Measurements from ENCODE around the gene STIM2. TPM values are rescaled to one million over a fixed set of nuclear protein-coding genes. Genes with fewer than 3 reads are reported as not detected.
"Not testable (repeated sequence)": the region's sequence is repeated elsewhere in the genome, so short reads cannot be mapped to it uniquely, and the experiment has no call there.

The STIM2 gene
- total and polyA plus RNA-seq, 2 donors (not counting 1 experiment from before 2014, with no cell fraction given): 48.6 to 96.0 TPM

- Histone ChIP-seq H3K4me3 (ENCODE audit: control extremely low read depth in 1 of 5, extremely low read depth in 1 of 5, insufficient read depth in 1 of 5, low read depth in 2 of 5, low read length in 4 of 5) (no peak overlapping the region), H3K36me3 (replicated peaks in 1 of 2; ENCODE audit: control extremely low read depth in 1 of 2, control insufficient read depth in 1 of 2, extremely low read depth in 1 of 2, insufficient read depth in 2 of 2, low read length in 1 of 2) (peaks cover 17 to 32% of the 10 kb centered on the region in 2 experiments), H3K4me1 (ENCODE audit: control insufficient read depth in 2 of 2, insufficient read depth in 2 of 2, low read length in 2 of 2) (no peaks in the 10 kb centered on the region), H4K20me1 (ENCODE audit: control insufficient read depth, insufficient read depth, low read length, poor library complexity, severe bottlenecking) (no peaks in the 10 kb centered on the region), H3K27me3 (replicated peaks in 1 of 4; ENCODE audit: control extremely low read depth in 1 of 4, control insufficient read depth in 3 of 4, insufficient read depth in 4 of 4, low read length in 3 of 4) (no peaks in the 10 kb centered on the region), H3K4me2 (replicated peaks; ENCODE audit: low read depth, low read length, poor library complexity, severe bottlenecking) (no peak overlapping the region), H3K27ac (ENCODE audit: low read length in 2 of 2) (no peak overlapping the region), H3K79me2 (ENCODE audit: control insufficient read depth, insufficient read depth, low read length) (no peaks in the 10 kb centered on the region), H3K9ac (ENCODE audit: low read length) (no peak overlapping the region), H3K9me3 (ENCODE audit: control extremely low read depth in 1 of 3, control insufficient read depth in 2 of 3, insufficient read depth in 1 of 3, low read length in 2 of 3) (no peaks in the 10 kb centered on the region), H2AFZ (ENCODE audit: insufficient read depth, low read depth, low read length, poor library complexity, severe bottlenecking) (no peak overlapping the region)
- DNase-seq (no peak), ATAC-seq (ENCODE audit: low read depth) (no peak)
- H3K4me3 Mint-ChIP-seq: no peak overlapping the region
- H3K4me1 Mint-ChIP-seq: peaks cover 6% of the 10 kb centered on the region
- H3K9me3 Mint-ChIP-seq (ENCODE audit: insufficient read depth): no peaks in the 10 kb centered on the region
- ChIA-PET POLR2A (no interaction called here), CTCF (no interaction called here)
- no peaks in the 10 kb centered on the region for H3K27me3 Mint-ChIP-seq
- WGBS (ENCODE audit: insufficient coverage): 100% methylated on average over 1 of the region's 2 CpGs
- intact Hi-C loops (cut with micrococcal nuclease): no loop called here
- TF ChIP-seq CTCF (IDR thresholded peaks at IDR 0.05) (no peak), EZH2 (IDR thresholded peaks at IDR 0.05; ENCODE audit: borderline replicate concordance, insufficient read depth, low read depth, low read length, poor library complexity, severe bottlenecking) (no peak)
- no peak overlapping the region for H3K27ac Mint-ChIP-seq
Measured at GRCh38 chr4:27024805-27025204, 164.2 kb downstream of the STIM2 start.

- DNase-seq (no peak), ATAC-seq (ENCODE audit: low read depth) (no peak)
- no peak for TF ChIP-seq CTCF (IDR thresholded peaks at IDR 0.05)
- no peak for TF ChIP-seq EZH2 (IDR thresholded peaks at IDR 0.05; ENCODE audit: borderline replicate concordance, insufficient read depth, low read depth, low read length, poor library complexity, severe bottlenecking)
- Mint-ChIP-seq H3K27ac (no peak overlapping the region), H3K4me1 (peaks cover 6% of the 10 kb centered on the region), H3K27me3 (no peaks in the 10 kb centered on the region), H3K9me3 (ENCODE audit: insufficient read depth) (no peaks in the 10 kb centered on the region), H3K4me3 (no peak overlapping the region)
- Histone ChIP-seq H3K79me2 (ENCODE audit: control insufficient read depth, insufficient read depth, low read length) (no peaks in the 10 kb centered on the region), H4K20me1 (ENCODE audit: control insufficient read depth, insufficient read depth, low read length, poor library complexity, severe bottlenecking) (no peaks in the 10 kb centered on the region), H3K4me2 (replicated peaks; ENCODE audit: low read depth, low read length, poor library complexity, severe bottlenecking) (no peak overlapping the region), H3K4me3 (ENCODE audit: control extremely low read depth in 1 of 5, extremely low read depth in 1 of 5, insufficient read depth in 1 of 5, low read depth in 2 of 5, low read length in 4 of 5) (no peak overlapping the region), H3K27ac (ENCODE audit: low read length in 2 of 2) (no peak overlapping the region), H3K9me3 (ENCODE audit: control extremely low read depth in 1 of 3, control insufficient read depth in 2 of 3, insufficient read depth in 1 of 3, low read length in 2 of 3) (no peaks in the 10 kb centered on the region), H3K4me1 (ENCODE audit: control insufficient read depth in 2 of 2, insufficient read depth in 2 of 2, low read length in 2 of 2) (no peaks in the 10 kb centered on the region), H2AFZ (ENCODE audit: insufficient read depth, low read depth, low read length, poor library complexity, severe bottlenecking) (no peak overlapping the region), H3K9ac (ENCODE audit: low read length) (no peak overlapping the region), H3K36me3 (replicated peaks in 1 of 2; ENCODE audit: control extremely low read depth in 1 of 2, control insufficient read depth in 1 of 2, extremely low read depth in 1 of 2, insufficient read depth in 2 of 2, low read length in 1 of 2) (peaks cover 4 to 11% of the 10 kb centered on the region in 2 experiments), H3K27me3 (replicated peaks in 1 of 4; ENCODE audit: control extremely low read depth in 1 of 4, control insufficient read depth in 3 of 4, insufficient read depth in 4 of 4, low read length in 3 of 4) (no peaks in the 10 kb centered on the region)
- POLR2A ChIA-PET: no interaction called here
- 33% methylated on average over 1 of the region's 2 CpGs for WGBS (ENCODE audit: insufficient coverage)
- CTCF ChIA-PET: interaction anchor here (1.3 kb wide), 1 partner anchor 9 kb away, joined by 3 read pairs; no protein-coding TSS in a partner anchor
- intact Hi-C loops (cut with micrococcal nuclease): no loop called here
Measured at GRCh38 chr4:27027428-27027827, 166.8 kb downstream of the STIM2 start.

GRCh38 chr4:27035127-27035526 lies 174.5 kb downstream of the STIM2 start:
- POLR2A ChIA-PET; intact Hi-C loops (cut with micrococcal nuclease); H3K4me3 ChIP-seq (ENCODE audit: control extremely low read depth in 1 of 5, extremely low read depth in 1 of 5, insufficient read depth in 1 of 5, low read depth in 2 of 5, low read length in 4 of 5); ATAC-seq (ENCODE audit: low read depth); H3K4me3 Mint-ChIP-seq; H3K36me3 ChIP-seq (replicated peaks in 1 of 2; ENCODE audit: control extremely low read depth in 1 of 2, control insufficient read depth in 1 of 2, extremely low read depth in 1 of 2, insufficient read depth in 2 of 2, low read length in 1 of 2); H3K27ac ChIP-seq (ENCODE audit: low read length in 2 of 2); H3K9me3 Mint-ChIP-seq (ENCODE audit: insufficient read depth); H3K9ac ChIP-seq (ENCODE audit: low read length); H3K4me2 ChIP-seq (replicated peaks; ENCODE audit: low read depth, low read length, poor library complexity, severe bottlenecking); H3K27me3 ChIP-seq (replicated peaks in 1 of 4; ENCODE audit: control extremely low read depth in 1 of 4, control insufficient read depth in 3 of 4, insufficient read depth in 4 of 4, low read length in 3 of 4); H2AFZ ChIP-seq (ENCODE audit: insufficient read depth, low read depth, low read length, poor library complexity, severe bottlenecking); H4K20me1 ChIP-seq (ENCODE audit: control insufficient read depth, insufficient read depth, low read length, poor library complexity, severe bottlenecking); H3K4me1 ChIP-seq (ENCODE audit: control insufficient read depth in 2 of 2, insufficient read depth in 2 of 2, low read length in 2 of 2); H3K9me3 ChIP-seq (ENCODE audit: control extremely low read depth in 1 of 3, control insufficient read depth in 2 of 3, insufficient read depth in 1 of 3, low read length in 2 of 3); H3K79me2 ChIP-seq (ENCODE audit: control insufficient read depth, insufficient read depth, low read length); H3K4me1 Mint-ChIP-seq; H3K27ac Mint-ChIP-seq; DNase-seq: not testable (repeated sequence)
- peaks cover 11% of the 10 kb centered on the region for H3K27me3 Mint-ChIP-seq
- CTCF ChIA-PET: interaction anchor here (1.3 kb wide), 1 partner anchor 14 kb away, joined by 3 read pairs; no protein-coding TSS in a partner anchor
- no CpG with 5 or more reads among the region's 3 CpGs for WGBS (ENCODE audit: insufficient coverage)

Data from B cell (primary cell).